GM12801 (cell line): ENCODE measurements around the gene CENPI.

Experiments
- CTCF ChIP-seq: IDR thresholded peaks from one replicate; pipeline ENCODE4 v1.5.1; 2011; ENCODE audit warnings: control low read depth; ENCODE audit not compliant: insufficient read length; ENCODE audit errors: extremely low read depth

Gene CENPI, protein sequence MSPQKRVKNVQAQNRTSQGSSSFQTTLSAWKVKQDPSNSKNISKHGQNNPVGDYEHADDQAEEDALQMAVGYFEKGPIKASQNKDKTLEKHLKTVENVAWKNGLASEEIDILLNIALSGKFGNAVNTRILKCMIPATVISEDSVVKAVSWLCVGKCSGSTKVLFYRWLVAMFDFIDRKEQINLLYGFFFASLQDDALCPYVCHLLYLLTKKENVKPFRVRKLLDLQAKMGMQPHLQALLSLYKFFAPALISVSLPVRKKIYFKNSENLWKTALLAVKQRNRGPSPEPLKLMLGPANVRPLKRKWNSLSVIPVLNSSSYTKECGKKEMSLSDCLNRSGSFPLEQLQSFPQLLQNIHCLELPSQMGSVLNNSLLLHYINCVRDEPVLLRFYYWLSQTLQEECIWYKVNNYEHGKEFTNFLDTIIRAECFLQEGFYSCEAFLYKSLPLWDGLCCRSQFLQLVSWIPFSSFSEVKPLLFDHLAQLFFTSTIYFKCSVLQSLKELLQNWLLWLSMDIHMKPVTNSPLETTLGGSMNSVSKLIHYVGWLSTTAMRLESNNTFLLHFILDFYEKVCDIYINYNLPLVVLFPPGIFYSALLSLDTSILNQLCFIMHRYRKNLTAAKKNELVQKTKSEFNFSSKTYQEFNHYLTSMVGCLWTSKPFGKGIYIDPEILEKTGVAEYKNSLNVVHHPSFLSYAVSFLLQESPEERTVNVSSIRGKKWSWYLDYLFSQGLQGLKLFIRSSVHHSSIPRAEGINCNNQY

GRCh38 chrX:101097546-101098453, at the start of gene CENPI:
TSS of gene CENPI (plus strand) at chrX:101098204. CDS start at chrX:101101071, 2,867 bp downstream.
- no peak for TF ChIP-seq CTCF

DNA sequence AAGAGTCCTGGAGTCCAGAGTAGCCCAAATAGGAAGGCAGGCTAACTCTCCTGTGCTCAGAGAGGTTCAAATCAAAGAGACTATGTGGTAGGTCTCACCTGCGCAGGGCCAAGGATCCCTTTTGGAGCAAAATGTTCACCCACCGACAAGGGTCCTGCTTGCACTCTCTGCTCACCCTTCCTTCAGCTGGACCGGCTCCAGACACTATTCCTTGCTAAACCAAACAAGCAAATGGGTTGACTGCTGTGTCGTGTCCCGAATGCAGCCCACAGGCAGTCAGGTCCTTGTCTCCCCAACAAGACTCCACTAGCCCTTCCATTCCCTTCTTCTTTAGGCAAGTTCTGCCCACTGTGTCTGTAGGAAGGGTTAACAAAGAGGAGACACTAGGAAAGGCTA, 46.9 kb upstream of the CENPI start:
- TF ChIP-seq CTCF: no peak

DNA sequence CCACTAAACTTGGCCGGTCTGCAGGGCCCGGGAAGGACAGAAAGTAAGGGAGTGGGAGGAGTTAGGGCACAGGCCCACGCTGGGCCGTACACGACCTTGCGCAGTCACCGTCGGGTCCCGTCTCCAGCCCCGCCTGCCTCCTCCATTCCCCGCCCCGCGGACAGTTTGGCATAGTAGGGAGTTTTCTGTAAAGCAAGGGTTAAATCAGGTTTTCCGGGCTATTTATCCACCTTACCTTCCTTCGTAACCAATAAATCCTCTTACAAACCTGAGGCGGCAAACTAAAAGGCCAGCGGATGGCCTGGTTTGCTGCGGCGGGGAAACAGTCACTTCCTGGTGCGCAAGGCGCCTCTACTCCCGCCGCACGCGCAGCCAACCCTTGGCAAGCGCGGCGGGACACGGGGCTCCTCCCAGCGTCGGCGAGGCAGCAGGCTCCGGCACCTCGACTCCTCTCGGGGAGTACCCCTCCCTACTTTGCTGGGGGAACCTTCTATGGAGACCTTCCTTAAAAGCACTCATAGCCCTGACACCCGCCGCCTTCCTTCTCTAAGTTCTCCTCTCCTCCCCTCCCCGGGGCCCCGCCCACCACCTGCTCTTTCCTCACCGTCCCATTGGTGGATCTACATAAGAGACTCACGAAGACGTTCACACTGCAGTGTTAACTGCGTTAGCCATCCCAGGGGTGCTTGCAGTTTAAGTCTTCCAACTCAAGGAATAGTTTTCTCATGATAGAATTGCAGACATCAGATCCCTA, 46.3 kb upstream of the CENPI start, which contains the start of gene TRMT2B:
TSS of gene TRMT2B (minus strand) at position 563 of the 754 bp plus-strand sequence. CDS start 9,822 bp downstream, outside the sequence.
- no peak for TF ChIP-seq CTCF

- no peak for TF ChIP-seq CTCF
These were observed 40.8 kb upstream of the CENPI start for GRCh38 chrX:101057093-101057714.

GRCh38 chrX:101062176-101062575, 35.8 kb upstream of the CENPI start:
- no peak for TF ChIP-seq CTCF

GRCh38 chrX:101071582-101071981, 26.4 kb upstream of the CENPI start:
- TF ChIP-seq CTCF: no peak
